Transverse colon (tissue), 4 donors: ENCODE data around the gene SAP30BP. TPM values are rescaled to one million over a fixed set of nuclear protein-coding genes. Genes with fewer than 3 reads are reported as not detected.

Source experiments
- DNase-seq: peaks from one replicate; pipeline ENCODE4 v3.0.0-alpha.2; 2019
- H3K27ac ChIP-seq, 4 donors: fragments of 200-600 bp; sonication (generic); 2 replicates each; pipeline ENCODE4 v1.5.1; 2016 to 2018; ENCODE audit warnings: inconsistent platforms in 4 of 4
- H3K27me3 ChIP-seq: fragments of 200-600 bp; sonication (generic); 2 replicates; pipeline ENCODE4 v1.5.1; 2017; ENCODE audit warnings: inconsistent platforms
- H3K36me3 ChIP-seq, 4 donors: fragments of 200-600 bp; sonication (generic); 2 replicates each; pipeline ENCODE4 v1.5.1; 2017 to 2019; ENCODE audit warnings: inconsistent platforms in 4 of 4
- H3K4me1 ChIP-seq, 4 donors: fragments of 200-600 bp; sonication (generic); 2 replicates each; pipeline ENCODE4 v1.5.1; 2017 to 2020; ENCODE audit warnings: inconsistent platforms in 4 of 4
- H3K4me3 ChIP-seq, 4 donors: fragments of 200-600 bp; sonication (generic); 1 replicate in 1 of 4; 2 replicates in 3 of 4; pipeline versions ENCODE4 v1.5.1 to v1.6.1; 2017 to 2019; ENCODE audit warnings: inconsistent platforms in 4 of 4
- H3K9me3 ChIP-seq, 2 donors: fragments of 200-600 bp; sonication (generic); 2 replicates each; pipeline ENCODE4 v1.5.1; 2017 to 2019; ENCODE audit warnings: inconsistent platforms in 2 of 2
- CTCF ChIP-seq, 5 experiments: fragments of 200-600 bp in 3 of 5; fragments of 450-650 bp in 2 of 5; sonication (generic) in 3 of 5; IDR thresholded peaks; 1 replicate in 2 of 5; 2 replicates in 3 of 5; pipeline ENCODE4 v1.5.1; 2016 to 2017; ENCODE audit warnings: antibody characterized with exemption in 5 of 5, inconsistent platforms in 3 of 5, mild to moderate bottlenecking in 2 of 5, moderate library complexity in 1 of 5
- EP300 ChIP-seq: sonication (generic); formaldehyde crosslinking; IDR thresholded peaks from one replicate; pipeline ENCODE4 v1.6.1; 2017; ENCODE audit warnings: antibody characterized with exemption, low read depth
- POLR2A ChIP-seq: fragments of 450-650 bp; IDR thresholded peaks from one replicate; pipeline ENCODE4 v1.6.1; 2016; ENCODE audit warnings: antibody characterized with exemption, mild to moderate bottlenecking, moderate library complexity
- POLR2AphosphoS5 ChIP-seq, 3 donors: sonication (generic); formaldehyde crosslinking; IDR thresholded peaks; one replicate each; pipeline ENCODE4 v1.6.1; 2016; ENCODE audit warnings: antibody characterized with exemption in 3 of 3
- WGBS, 2 donors: methylation state at CpG; one replicate each; pipeline ENCODE4 v1.1.5; 2018; ENCODE audit warnings: low coverage in 1 of 2; 5-methylcytosine and 5-hydroxymethylcytosine counted together
- in situ Hi-C, 4 donors: fragments of 200-750 bp; cut with MboI; loops; one replicate each; pipeline versions ENCODE4 v1.15.0 to v1.15.1; 2017; ENCODE audit warnings: low sequenced_read_pairs in 3 of 4, low pct_ligation_motif_present in 1 of 4, low pct_unique_long_range_greater_than_20kb in 1 of 4
- intact Hi-C: fragments of 100-400 bp; cut with DNase I; formaldehyde crosslinking; loops from one replicate; pipeline ENCODE4 v1.15.1; 2023; ENCODE audit warnings: low total_unique reads
- total RNA-seq, 4 donors: library from RNA; depleted of rRNA; stranded (reverse); fragments of >200 nt; gene quantifications; one replicate each; pipeline ENCODE4 v1.1.0, GENCODE V29; 2016

SAP30BP gene
- total RNA-seq, 4 donors from 2014 or later: 49.0 to 83.8 (median 71.4) TPM

DNA sequence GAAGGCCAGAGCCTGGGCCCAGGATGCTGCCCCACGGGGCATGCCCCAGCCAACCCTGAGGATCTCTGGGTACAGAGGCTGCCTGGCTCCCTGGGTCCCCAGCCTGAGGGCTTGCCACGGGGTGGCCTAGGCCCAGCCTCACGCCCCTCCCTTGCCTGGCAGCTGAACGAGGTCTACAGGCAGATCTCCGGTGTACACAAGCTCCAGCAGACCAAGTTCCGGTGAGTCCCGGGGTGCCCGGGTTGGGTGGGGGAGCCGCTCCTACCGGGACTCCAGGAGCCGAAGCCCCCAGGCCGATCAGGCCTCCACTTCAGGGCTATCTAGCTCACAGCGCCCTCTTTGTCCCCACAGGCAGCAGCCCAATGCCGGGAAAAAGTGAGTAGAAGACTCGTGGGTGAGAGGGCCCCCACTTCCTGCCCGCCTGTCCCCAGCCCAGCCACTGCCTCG is 73.5 kb downstream of the SAP30BP start:
- H3K36me3 ChIP-seq: peaks cover 0 to 17% (median 3%) of the 10 kb centered on the region in 4 donors
- 83% methylated on average over 13 of the region's 17 CpGs; no CpG with 5 or more reads in 1 of the 2 donors for WGBS, 2 donors
- H3K9me3 ChIP-seq: no peaks in the 10 kb centered on the region

DNA sequence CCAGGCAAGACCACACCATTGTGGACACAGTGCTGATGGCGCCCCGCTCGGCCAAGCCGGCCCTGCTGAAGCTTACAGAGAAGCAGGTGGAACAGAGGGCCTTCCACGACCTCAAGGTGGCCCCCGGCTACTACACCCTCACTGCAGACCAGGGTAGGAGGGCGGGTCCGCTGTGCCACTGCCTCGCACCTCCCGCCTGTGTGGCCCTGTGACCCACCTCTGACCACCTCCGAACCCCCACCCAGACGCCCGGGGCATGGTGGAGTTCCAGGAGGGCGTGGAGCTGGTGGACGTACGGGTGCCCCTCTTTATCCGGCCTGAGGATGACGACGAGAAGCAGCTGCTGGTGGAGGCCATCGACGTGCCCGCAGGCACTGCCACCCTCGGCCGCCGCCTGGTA is 75.2 kb downstream of the SAP30BP start:
- intact Hi-C loops: no loop called here
- peaks cover 0 to 5% (median 0%) of the 10 kb centered on the region in 4 donors for H3K36me3 ChIP-seq
- in situ Hi-C loops: loop anchor here in 2 of 4 donors (10.0 kb wide), 1 partner anchor 68 kb away; no protein-coding TSS in a partner anchor

More for the DNA sequence above, 73.5 kb downstream of the SAP30BP start:
- in situ Hi-C loops: loop anchor here in 2 of 4 donors (10.0 kb wide), 1 partner anchor 66 kb away; no protein-coding TSS in a partner anchor
- no peak overlapping the region for H3K4me3 ChIP-seq
- intact Hi-C loops: no loop called here
- H3K4me1 ChIP-seq: no peaks in the 10 kb centered on the region
- no peaks in the 10 kb centered on the region for H3K27me3 ChIP-seq
- H3K27ac ChIP-seq: no peak overlapping the region
- TF ChIP-seq POLR2A (no peak), POLR2AphosphoS5 (IDR thresholded peaks at IDR 0.05) (no peak), CTCF (IDR thresholded peaks at IDR 0.05) (no peak), EP300 (no peak)
- no peak for DNase-seq

DNA sequence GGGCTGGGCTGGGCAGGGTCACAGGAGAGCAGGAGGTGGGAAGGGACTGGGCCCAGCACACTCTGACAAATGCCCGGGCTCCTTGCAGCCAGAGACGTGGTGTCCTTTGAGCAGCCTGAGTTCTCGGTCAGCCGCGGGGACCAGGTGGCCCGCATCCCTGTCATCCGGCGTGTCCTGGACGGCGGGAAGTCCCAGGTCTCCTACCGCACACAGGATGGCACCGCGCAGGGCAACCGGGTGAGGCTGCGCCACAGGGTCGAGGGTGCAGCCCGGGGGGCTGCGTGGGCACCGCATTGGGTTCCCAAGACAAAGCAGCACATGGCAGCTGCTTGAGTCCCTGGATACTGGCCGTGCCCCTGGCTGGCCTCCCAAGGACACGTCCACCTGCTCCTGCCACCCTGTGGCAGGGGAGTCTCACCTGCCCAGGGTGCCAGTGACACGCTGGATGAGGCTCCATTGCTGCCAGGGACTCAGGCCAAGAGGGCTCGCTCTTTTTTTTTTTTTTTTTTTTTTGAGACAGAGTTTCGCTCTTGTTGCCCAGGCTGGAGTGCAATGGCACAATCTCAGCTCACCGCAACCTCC is 76.6 kb downstream of the SAP30BP start:
- intact Hi-C loops: no loop called here
- DNase-seq: no peak
- no peaks in the 10 kb centered on the region for H3K27me3 ChIP-seq
- no peak overlapping the region for H3K4me3 ChIP-seq
- H3K36me3 ChIP-seq: peaks cover 0 to 5% (median 0%) of the 10 kb centered on the region in 4 donors
- 93 to 100% methylated on average over 1 to 23 of the region's 25 CpGs for WGBS, 2 donors
- TF ChIP-seq POLR2A: no peak
- no peak overlapping the region for H3K27ac ChIP-seq
- H3K9me3 ChIP-seq: no peaks in the 10 kb centered on the region
- peaks cover 0 to 5% (median 2%) of the 10 kb centered on the region in 4 donors for H3K4me1 ChIP-seq
- in situ Hi-C loops: loop anchor here in 2 of 4 donors (10.0 kb wide), 1 partner anchor 69 kb away; no protein-coding TSS in a partner anchor

More for the DNA sequence above, 75.2 kb downstream of the SAP30BP start:
- H3K27me3 ChIP-seq: no peaks in the 10 kb centered on the region
- no peaks in the 10 kb centered on the region for H3K9me3 ChIP-seq
- WGBS, 2 donors: 85% methylated on average over 21 of the region's 25 CpGs; no CpG with 5 or more reads in 1 of the 2 donors
- no peak overlapping the region for H3K4me3 ChIP-seq
- peaks cover 0 to under 1% (median under 1%) of the 10 kb centered on the region in 4 donors for H3K4me1 ChIP-seq
- H3K27ac ChIP-seq: no peak overlapping the region
- TF ChIP-seq CTCF (IDR thresholded peaks at IDR 0.05): no peak
- TF ChIP-seq POLR2AphosphoS5 (IDR thresholded peaks at IDR 0.05): no peak
- TF ChIP-seq EP300: no peak
- TF ChIP-seq POLR2A: no peak
- DNase-seq: no peak

GRCh38 chr17:75748706-75749105 is 81.6 kb downstream of the SAP30BP start:
- Histone ChIP-seq H3K27ac (no peak overlapping the region), H3K27me3 (no peaks in the 10 kb centered on the region), H3K4me1 (peaks cover 0 to 13% (median 5%) of the 10 kb centered on the region in 4 donors), H3K4me3 (no peak overlapping the region), H3K9me3 (no peaks in the 10 kb centered on the region), H3K36me3 (peaks cover 0 to 5% (median 0%) of the 10 kb centered on the region in 4 donors)
- TF ChIP-seq POLR2A (no peak), EP300 (no peak), CTCF (IDR thresholded peaks at IDR 0.05) (no peak), POLR2AphosphoS5 (IDR thresholded peaks at IDR 0.05) (no peak)
- in situ Hi-C loops: loop anchor here (5.0 to 10.0 kb wide), 2 partner anchors 74 to 76 kb away; no protein-coding TSS in a partner anchor
- intact Hi-C loops: no loop called here
- WGBS, 2 donors: 81% methylated on average over 9 of the region's 9 CpGs; no CpG with 5 or more reads in 1 of the 2 donors
- DNase-seq: no peak
